Epithelial cell of esophagus (primary cell): Measurements from ENCODE around the gene MMRN1.

ENCODE experiments used
- DNase-seq: peaks from one replicate; pipeline ENCODE4 v3.0.0; 2010; ENCODE audit warnings: low read depth
- H3K4me3 ChIP-seq: 2 replicates; pipeline ENCODE4 v1.5.1; 2011; ENCODE audit warnings: mild to moderate bottlenecking, low read length, control low read depth
- CTCF ChIP-seq: IDR thresholded peaks from 2 replicates; pipeline ENCODE4 v1.5.1; 2011; ENCODE audit warnings: low read depth, mild to moderate bottlenecking, low read length, control low read depth, inconsistent platforms; ENCODE audit not compliant: insufficient read depth; ENCODE audit errors: missing control alignments

The MMRN1 gene

GRCh38 chr4:90002441-90003062, 107.9 kb downstream of the MMRN1 start:
- TF ChIP-seq CTCF: no peak
- DNase-seq: no peak
- H3K4me3 ChIP-seq: no peak overlapping the region
